HepG2 (cell line): ENCODE data around the gene MAPK6. TPM values are rescaled to one million over a fixed set of nuclear protein-coding genes. Genes with fewer than 3 reads are reported as not detected.

ENCODE experiments used
- ARNTL ChIP-seq: sonication (generic); formaldehyde crosslinking; IDR thresholded peaks from 2 replicates; pipeline ENCODE4 v1.4.0; 2020; ENCODE audit warnings: mild to moderate bottlenecking, missing genetic modification reagents
- CENPT ChIP-seq: sonication (generic); formaldehyde crosslinking; IDR thresholded peaks from 2 replicates; pipeline ENCODE4 v1.8.0; 2022; ENCODE audit warnings: low read depth, mild to moderate bottlenecking, moderate library complexity, missing genetic modification reagents
- DR1 ChIP-seq: sonication (generic); formaldehyde crosslinking; IDR thresholded peaks from 2 replicates; pipeline ENCODE4 v1.8.0; 2021; ENCODE audit warnings: mild to moderate bottlenecking, missing genetic modification reagents, inconsistent platforms
- ELF3 ChIP-seq: IDR thresholded peaks from 2 replicates; pipeline ENCODE4 v1.6.1; 2016; ENCODE audit warnings: missing genetic modification reagents, missing compliant biosample characterization
- HOXD1 ChIP-seq: sonication (generic); formaldehyde crosslinking; IDR thresholded peaks from 2 replicates; pipeline ENCODE4 v1.5.0; 2020; ENCODE audit warnings: missing genetic modification reagents
- LRRFIP1 ChIP-seq: sonication (generic); formaldehyde crosslinking; conservative IDR thresholded peaks from 2 replicates; pipeline ENCODE4 v1.4.0; 2020; ENCODE audit warnings: missing genetic modification reagents
- MAF1 ChIP-seq: sonication (generic); formaldehyde crosslinking; IDR thresholded peaks from 2 replicates; pipeline ENCODE4 v1.5.0; 2020; ENCODE audit warnings: missing genetic modification reagents, borderline replicate concordance
- MXD4 ChIP-seq: IDR thresholded peaks from 2 replicates; pipeline ENCODE4 v1.6.1; 2016; ENCODE audit warnings: mild to moderate bottlenecking, missing biosample characterization, missing genetic modification reagents
- MZF1 ChIP-seq: sonication (generic); formaldehyde crosslinking; IDR thresholded peaks from 2 replicates; pipeline ENCODE4 v1.8.1; 2023; ENCODE audit warnings: mild to moderate bottlenecking, missing genetic modification reagents, borderline replicate concordance
- NFE2L1 ChIP-seq: sonication (generic); formaldehyde crosslinking; IDR thresholded peaks from 2 replicates; pipeline ENCODE4 v1.4.0; 2020; ENCODE audit warnings: missing genetic modification reagents, mild to moderate bottlenecking, borderline replicate concordance
- NFIB ChIP-seq: sonication (generic); formaldehyde crosslinking; IDR thresholded peaks from 2 replicates; pipeline ENCODE4 v1.9.0; 2021; ENCODE audit warnings: missing genetic modification reagents, mild to moderate bottlenecking, borderline replicate concordance
- PLRG1 ChIP-seq: fragments of 450-650 bp; conservative IDR thresholded peaks from 2 replicates; pipeline ENCODE4 v1.6.1; 2016
- ZFP37 ChIP-seq: sonication (generic); formaldehyde crosslinking; IDR thresholded peaks from 2 replicates; pipeline ENCODE4 v1.4.0; 2020; ENCODE audit warnings: missing genetic modification reagents, borderline replicate concordance
- ZFP82 ChIP-seq: sonication (generic); formaldehyde crosslinking; IDR thresholded peaks from 2 replicates; pipeline ENCODE4 v1.5.1; 2020; ENCODE audit warnings: mild to moderate bottlenecking, missing genetic modification reagents, borderline replicate concordance
- ZFYVE20 ChIP-seq: sonication (generic); formaldehyde crosslinking; IDR thresholded peaks from 2 replicates; pipeline ENCODE4 v1.8.0; 2023; ENCODE audit warnings: low read depth, mild to moderate bottlenecking, moderate library complexity, missing genetic modification reagents, borderline replicate concordance
- ZNF180 ChIP-seq: sonication (generic); formaldehyde crosslinking; IDR thresholded peaks from 2 replicates; pipeline ENCODE4 v1.4.0; 2020; ENCODE audit warnings: low read depth, missing genetic modification reagents, borderline replicate concordance
- ZNF343 ChIP-seq: sonication (generic); formaldehyde crosslinking; IDR thresholded peaks from 2 replicates; pipeline ENCODE4 v1.4.0; 2020; ENCODE audit warnings: mild to moderate bottlenecking, missing genetic modification reagents
- ZNF44 ChIP-seq: sonication (generic); formaldehyde crosslinking; IDR thresholded peaks from 2 replicates; pipeline ENCODE4 v1.5.1; 2020; ENCODE audit warnings: mild to moderate bottlenecking, missing genetic modification reagents
- ZNF557 ChIP-seq: sonication (generic); formaldehyde crosslinking; IDR thresholded peaks from 2 replicates; pipeline ENCODE4 v1.4.0; 2020; ENCODE audit warnings: missing genetic modification reagents
- ZNF572 ChIP-seq: sonication (generic); formaldehyde crosslinking; IDR thresholded peaks from 2 replicates; pipeline ENCODE4 v1.5.1; 2020; ENCODE audit warnings: mild to moderate bottlenecking, missing genetic modification reagents
- ZNF660 ChIP-seq: sonication (generic); formaldehyde crosslinking; IDR thresholded peaks from 2 replicates; pipeline ENCODE4 v1.5.1; 2020; ENCODE audit warnings: mild to moderate bottlenecking, low read depth, missing genetic modification reagents, borderline replicate concordance
- polyA plus RNA-seq, 8 experiments: library from polyadenylated mRNA; depleted of rRNA in 3 of 8; stranded (reverse) in 7 of 8; unstranded in 1 of 8; fragments of >200 nt; fragmentation: Illumina TruSeq in 4 of 8; extraction: Trizol in 4 of 8; gene quantifications; 2 replicates each; pipeline versions ENCODE4 v1.2.1 to v1.2.3, GENCODE V29; 2011 to 2016; ENCODE audit warnings: low read depth in 4 of 8, missing spikeins in 1 of 8, mixed read lengths in 1 of 8; ENCODE audit not compliant: insufficient read depth in 1 of 8
- total RNA-seq, 5 experiments: library from RNA; depleted of rRNA; stranded (reverse); fragments of >200 nt; fragmentation: Illumina TruSeq; extraction: Trizol; gene quantifications; 2 replicates each; pipeline ENCODE4 v1.2.3, GENCODE V29; 2016; ENCODE audit warnings: low read depth in 1 of 5
- TF ChIP-seq, protein P1 (sequence below): sonication (generic); formaldehyde crosslinking; IDR thresholded peaks from 2 replicates; pipeline ENCODE4 v1.8.0; 2022; ENCODE audit warnings: mild to moderate bottlenecking, missing genetic modification reagents, moderate library complexity
- TF ChIP-seq, protein P2 (sequence below): sonication (generic); formaldehyde crosslinking; conservative IDR thresholded peaks from 2 replicates; pipeline ENCODE4 v1.8.0; 2022; ENCODE audit warnings: missing genetic modification reagents

MAPK6 gene
- total and polyA plus RNA-seq, 2 of the 13 experiments (the other 11 are each of a cell fraction or from before 2014, with no cell fraction given) = 89.5 to 99.7 TPM

DNA sequence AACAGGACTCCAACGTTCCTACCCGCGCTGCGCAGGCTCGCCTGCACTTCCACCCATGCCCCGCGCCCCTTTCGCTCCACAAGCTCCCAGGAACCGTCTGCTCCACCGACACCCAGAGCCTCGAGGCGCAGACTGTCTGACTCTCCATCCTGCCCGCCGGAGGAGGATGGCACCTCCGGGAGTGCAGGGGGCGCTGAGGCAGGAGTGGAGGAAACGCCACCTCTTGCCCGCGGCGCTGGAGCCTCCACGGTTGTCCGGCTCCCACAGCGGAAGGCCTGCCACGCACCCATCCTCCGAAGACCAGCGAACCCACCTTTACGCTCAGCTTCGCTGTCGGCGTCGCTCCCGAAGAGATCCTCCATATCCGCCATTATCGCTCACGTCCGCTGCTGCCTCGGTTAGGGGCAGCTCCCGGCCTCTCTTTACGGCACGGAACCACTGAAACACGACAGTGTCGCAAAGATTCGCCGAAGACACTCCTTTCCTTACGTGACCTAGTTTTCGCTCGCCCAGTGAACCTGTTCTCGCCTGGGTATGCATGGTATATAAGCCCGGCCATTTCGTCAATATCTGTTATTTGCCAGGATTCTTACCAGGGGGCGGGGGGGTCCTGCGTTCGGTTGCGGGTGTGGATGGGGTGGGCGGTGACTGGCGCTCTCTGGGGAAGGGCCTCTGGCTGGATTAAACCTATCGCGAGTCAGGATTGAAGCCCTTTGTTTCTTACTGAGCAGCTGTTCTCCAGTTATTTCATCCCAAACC lies 47.5 kb upstream of the MAPK6 start, which contains the start of gene LEO1 (continued):
- TF ChIP-seq CENPT (CRISPR knock-in tag) (no peak), PLRG1 (no peak), HOXD1 (CRISPR knock-in tag) (0 out of 2 replicates have a peak, but pooled peaks have one; percentile 83), ZNF572 (CRISPR knock-in tag) (no peak), ZNF557 (CRISPR knock-in tag) (peak; percentile 77; the same call in 1 of the 2 replicates), NFIB (no peak), ZNF180 (CRISPR knock-in tag) (0 out of 2 replicates have a peak, but pooled peaks have one; percentile 57), DR1 (CRISPR knock-in tag) (peak; percentile 81), LRRFIP1 (CRISPR knock-in tag) (no peak), MXD4 (CRISPR knock-in tag) (0 out of 2 replicates have a peak, but pooled peaks have one; percentile 23), ZFYVE20 (CRISPR knock-in tag) (peak; percentile 89; the same call in 1 of the 2 replicates), NFE2L1 (no peak), ZNF660 (no peak; the same call in 1 of the 2 replicates), MAF1 (CRISPR knock-in tag) (peak; percentile 82; the same call in 1 of the 2 replicates), MZF1 (CRISPR knock-in tag) (no peak), ZNF44 (CRISPR knock-in tag) (no peak), ZFP82 (CRISPR knock-in tag) (peak; percentile 77; the same call in 1 of the 2 replicates), ELF3 (CRISPR knock-in tag) (peak; percentile 43; the same call in 1 of the 2 replicates), ZNF343 (peak; percentile 86; the same call in 1 of the 2 replicates), ZFP37 (peak; percentile 76; the same call in 1 of the 2 replicates), ARNTL (CRISPR knock-in tag) (peak; percentile 65; the same call in 1 of the 2 replicates)
- TF ChIP-seq, protein P1, sequence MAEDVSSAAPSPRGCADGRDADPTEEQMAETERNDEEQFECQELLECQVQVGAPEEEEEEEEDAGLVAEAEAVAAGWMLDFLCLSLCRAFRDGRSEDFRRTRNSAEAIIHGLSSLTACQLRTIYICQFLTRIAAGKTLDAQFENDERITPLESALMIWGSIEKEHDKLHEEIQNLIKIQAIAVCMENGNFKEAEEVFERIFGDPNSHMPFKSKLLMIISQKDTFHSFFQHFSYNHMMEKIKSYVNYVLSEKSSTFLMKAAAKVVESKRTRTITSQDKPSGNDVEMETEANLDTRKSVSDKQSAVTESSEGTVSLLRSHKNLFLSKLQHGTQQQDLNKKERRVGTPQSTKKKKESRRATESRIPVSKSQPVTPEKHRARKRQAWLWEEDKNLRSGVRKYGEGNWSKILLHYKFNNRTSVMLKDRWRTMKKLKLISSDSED = no peak
- TF ChIP-seq, protein P2, sequence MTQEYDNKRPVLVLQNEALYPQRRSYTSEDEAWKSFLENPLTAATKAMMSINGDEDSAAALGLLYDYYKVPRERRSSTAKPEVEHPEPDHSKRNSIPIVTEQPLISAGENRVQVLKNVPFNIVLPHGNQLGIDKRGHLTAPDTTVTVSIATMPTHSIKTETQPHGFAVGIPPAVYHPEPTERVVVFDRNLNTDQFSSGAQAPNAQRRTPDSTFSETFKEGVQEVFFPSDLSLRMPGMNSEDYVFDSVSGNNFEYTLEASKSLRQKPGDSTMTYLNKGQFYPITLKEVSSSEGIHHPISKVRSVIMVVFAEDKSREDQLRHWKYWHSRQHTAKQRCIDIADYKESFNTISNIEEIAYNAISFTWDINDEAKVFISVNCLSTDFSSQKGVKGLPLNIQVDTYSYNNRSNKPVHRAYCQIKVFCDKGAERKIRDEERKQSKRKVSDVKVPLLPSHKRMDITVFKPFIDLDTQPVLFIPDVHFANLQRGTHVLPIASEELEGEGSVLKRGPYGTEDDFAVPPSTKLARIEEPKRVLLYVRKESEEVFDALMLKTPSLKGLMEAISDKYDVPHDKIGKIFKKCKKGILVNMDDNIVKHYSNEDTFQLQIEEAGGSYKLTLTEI = no peak
